Ovary (tissue), 9 donors: ENCODE measurements around the gene PRDM15. TPM values are rescaled to one million over a fixed set of nuclear protein-coding genes. Genes with fewer than 3 reads are reported as not detected.

Source experiments
- DNase-seq, 5 donors: peaks; one replicate each; pipeline ENCODE4 v3.0.0-alpha.2; 2019 to 2020
- H3K27ac ChIP-seq, 2 donors: fragments of 200-600 bp; one replicate each; pipeline versions ENCODE4 v1.5.1 to v1.8.0; 2019 to 2022
- H3K27me3 ChIP-seq: fragments of 200-600 bp; one replicate; pipeline ENCODE4 v1.8.0; 2022
- H3K36me3 ChIP-seq: fragments of 200-600 bp; sonication (generic); one replicate; pipeline ENCODE4 v1.5.1; 2019
- H3K4me1 ChIP-seq: one replicate; pipeline ENCODE4 v1.8.1; 2013; ENCODE audit warnings: mild to moderate bottlenecking, moderate library complexity; ENCODE audit not compliant: insufficient read depth
- H3K4me3 ChIP-seq: fragments of 200-600 bp; sonication (generic); one replicate; pipeline ENCODE4 v1.5.1; 2017
- H3K9me3 ChIP-seq, 2 donors: fragments of 200-600 bp in 1 of 2; sonication (generic) in 1 of 2; one replicate each; pipeline versions ENCODE4 v1.5.1 to v1.8.1; 2013 to 2019; ENCODE audit warnings: mild to moderate bottlenecking in 1 of 2, moderate library complexity in 1 of 2
- CTCF ChIP-seq, 3 donors: fragments of 450-650 bp in 2 of 3; fragments of 200-600 bp in 1 of 3; IDR thresholded peaks; one replicate each; pipeline versions ENCODE4 v1.5.1 to v1.8.0; 2016 to 2022; ENCODE audit warnings: antibody characterized with exemption in 3 of 3, mild to moderate bottlenecking in 1 of 3
- EP300 ChIP-seq: sonication (generic); formaldehyde crosslinking; IDR thresholded peaks from one replicate; pipeline ENCODE4 v1.6.1; 2017; ENCODE audit warnings: antibody characterized with exemption
- POLR2A ChIP-seq: fragments of 450-650 bp; IDR thresholded peaks from one replicate; pipeline ENCODE4 v1.6.1; 2017; ENCODE audit warnings: antibody characterized with exemption, mild to moderate bottlenecking, moderate library complexity
- WGBS, 3 donors: extraction: QIAGEN DNeasy Blood & Tissue Kit in 1 of 3; methylation state at CpG; one replicate each; pipeline versions ENCODE4 v1.1.5 to v1.1.7; 2013 to 2017; 5-methylcytosine and 5-hydroxymethylcytosine counted together
- intact Hi-C, 4 donors: fragments of 100-400 bp; cut with DNase I; formaldehyde crosslinking; loops; one replicate each; pipeline versions ENCODE4 v1.11.0 to v1.15.1; 2022 to 2023
- polyA plus RNA-seq, 2 donors: library from polyadenylated mRNA; stranded (reverse); fragments of 200-250 nt in 1 of 2; fragments of 350-450 nt in 1 of 2; fragmentation: Illumina TruSeq in 1 of 2; extraction: RNeasy Lipid Tissue Mini Kit (QIAGEN cat#74804) in 1 of 2; gene quantifications; one replicate each; pipeline ENCODE4 v1.2.3, GENCODE V29; 2013 to 2014
- total RNA-seq, 7 donors: library from RNA; depleted of rRNA in 2 of 7; stranded (reverse); fragments of >200 nt in 2 of 7; fragmentation: NEBNext Ultra II Directional in 3 of 7; extraction: Animal tissue kit (Norgen Biotek cat#: 25700) in 3 of 7; gene quantifications; one replicate each; pipeline versions ENCODE4 v1.1.0 to v1.2.4, GENCODE V29; 2016 to 2023
- donor health status: DM: no; HTN: no; CAD: no; lungs with moderate emphysema.
- donor health status: DM: no; HTN: no; CAD: no.
- donor health status: Bipolar disorder and iron deficiency.
- donor health status: DM: yes; HTN: yes; CAD: no.
- donor health status: DM: no; HTN: no; CAD: no.
- donor health status: DM: yes; HTN: yes; CAD: no.

Gene PRDM15
- total and polyA plus RNA-seq, 9 donors, result 2.0 to 10.9 (median 5.9) TPM

GRCh38 chr21:41843584-41843983 lies 35.6 kb downstream of the PRDM15 start:
- Histone ChIP-seq H3K36me3 (no peaks in the 10 kb centered on the region), H3K9me3 (no peaks in the 10 kb centered on the region), H3K4me3 (no peak overlapping the region), H3K4me1 (peaks cover 1% of the 10 kb centered on the region), H3K27me3 (no peaks in the 10 kb centered on the region), H3K27ac (no peak overlapping the region)
- no peak for DNase-seq
- TF ChIP-seq EP300, result no peak
- TF ChIP-seq CTCF (IDR thresholded peaks at IDR 0.05), result no peak
- TF ChIP-seq POLR2A, result no peak
- intact Hi-C loops, result no loop called here
- WGBS, 3 donors, result 98 to 100% (median 100%) methylated on average over 2 of the region's 2 CpGs

GRCh38 chr21:41840880-41841279 lies 38.3 kb downstream of the PRDM15 start:
- DNase-seq, result no peak
- Histone ChIP-seq H3K36me3 (no peaks in the 10 kb centered on the region), H3K9me3 (no peaks in the 10 kb centered on the region), H3K27me3 (no peaks in the 10 kb centered on the region), H3K27ac (no peak overlapping the region), H3K4me3 (no peak overlapping the region), H3K4me1 (peaks cover 1% of the 10 kb centered on the region)
- 93 to 100% (median 98%) methylated on average over 1 of the region's 1 CpG for WGBS, 3 donors
- intact Hi-C loops, result no loop called here
- no peak for TF ChIP-seq EP300
- no peak for TF ChIP-seq CTCF (IDR thresholded peaks at IDR 0.05)
- no peak for TF ChIP-seq POLR2A

- Histone ChIP-seq H3K36me3 (no peaks in the 10 kb centered on the region), H3K4me1 (peaks cover 1% of the 10 kb centered on the region), H3K9me3 (no peaks in the 10 kb centered on the region), H3K4me3 (no peak overlapping the region), H3K27me3 (no peaks in the 10 kb centered on the region), H3K27ac (no peak overlapping the region)
- 95 to 96% (median 96%) methylated on average over 21 of the region's 21 CpGs for WGBS, 3 donors
- TF ChIP-seq EP300, result no peak
- DNase-seq, result no peak
- intact Hi-C loops, result loop anchor here in 1 of 4 donors (5.0 kb wide), 1 partner anchor 137 kb away; no protein-coding TSS in a partner anchor
These were observed 39.6 kb downstream of the PRDM15 start for GRCh38 chr21:41839387-41840000.

GRCh38 chr21:41837756-41838297 lies 41.3 kb downstream of the PRDM15 start:
- no peak for DNase-seq

More at GRCh38 chr21:41837756-41838297, 41.3 kb downstream of the PRDM15 start:
- Histone ChIP-seq H3K27me3 (no peaks in the 10 kb centered on the region), H3K27ac (no peak overlapping the region), H3K36me3 (no peaks in the 10 kb centered on the region), H3K9me3 (no peaks in the 10 kb centered on the region), H3K4me3 (no peak overlapping the region), H3K4me1 (no peaks in the 10 kb centered on the region)
- intact Hi-C loops, result loop anchor here in 1 of 4 donors (5.0 kb wide), 1 partner anchor 136 kb away; no protein-coding TSS in a partner anchor
- TF ChIP-seq POLR2A (no peak), EP300 (no peak), CTCF (IDR thresholded peaks at IDR 0.05) (no peak)
- WGBS, 3 donors, result 57 to 79% (median 69%) methylated on average over 7 of the region's 7 CpGs
